Immature natural killer cell (primary cell): ENCODE data around the gene MAP3K2. TPM values are rescaled to one million over a fixed set of nuclear protein-coding genes. Genes with fewer than 3 reads are reported as not detected.

Experiments
- DNase-seq, 3 donors: peaks; one replicate each; pipeline ENCODE4 v3.0.0; 2022; ENCODE audit warnings: mixed read lengths in 1 of 3
- H3K27ac Mint-ChIP-seq, 6 donors: one replicate each; pipeline ENCODE4 v1.8.0; 2020; ENCODE audit warnings: mixed read lengths in 6 of 6, mild to moderate bottlenecking in 5 of 6, inconsistent platforms in 4 of 6, moderate library complexity in 3 of 6
- H3K27me3 Mint-ChIP-seq, 3 donors: one replicate each; pipeline ENCODE4 v1.8.0; 2020 to 2021; ENCODE audit warnings: low read depth in 3 of 3, mild to moderate bottlenecking in 3 of 3, mixed read lengths in 3 of 3, moderate library complexity in 3 of 3, inconsistent platforms in 1 of 3
- H3K36me3 Mint-ChIP-seq, 3 donors: one replicate each; pipeline ENCODE4 v1.8.0; 2020; ENCODE audit warnings: mixed read lengths in 3 of 3, inconsistent platforms in 2 of 3, mild to moderate bottlenecking in 2 of 3
- H3K4me1 Mint-ChIP-seq, 2 donors: one replicate each; pipeline ENCODE4 v1.8.0; 2020; ENCODE audit warnings: inconsistent platforms in 2 of 2, mild to moderate bottlenecking in 2 of 2, mixed read lengths in 2 of 2, moderate library complexity in 1 of 2
- H3K4me3 Mint-ChIP-seq, 5 donors: one replicate each; pipeline ENCODE4 v1.8.0; 2020; ENCODE audit warnings: mild to moderate bottlenecking in 5 of 5, mixed read lengths in 5 of 5, inconsistent platforms in 3 of 5, moderate library complexity in 3 of 5
- H3K9me3 Mint-ChIP-seq, 6 donors: one replicate each; pipeline ENCODE4 v1.8.0; 2020; ENCODE audit warnings: mild to moderate bottlenecking in 6 of 6, mixed read lengths in 6 of 6, inconsistent platforms in 4 of 6, moderate library complexity in 3 of 6
- polyA plus RNA-seq, 3 donors: library from polyadenylated mRNA; unstranded; fragments of 300-500 nt; fragmentation: Illumina TruSeq; gene quantifications; one replicate each; pipeline ENCODE4 v1.2.3, GENCODE V29; 2021

The MAP3K2 gene
- polyA plus RNA-seq, 3 donors from 2014 or later: 37.4 to 55.9 (median 41.4) TPM

GRCh38 chr2:127254386-127254981 is 133.3 kb downstream of the MAP3K2 start:
- H3K4me3 Mint-ChIP-seq: no peak overlapping the region
- no peak overlapping the region for H3K27ac Mint-ChIP-seq
- peaks cover 0 to 3% (median 0%) of the 10 kb centered on the region in 3 donors for H3K27me3 Mint-ChIP-seq
- peaks cover 12 to 48% (median 35%) of the 10 kb centered on the region in 3 donors for H3K36me3 Mint-ChIP-seq
- H3K9me3 Mint-ChIP-seq: no peaks in the 10 kb centered on the region
- no peaks in the 10 kb centered on the region for H3K4me1 Mint-ChIP-seq
- DNase-seq: no peak

Other genes with a start within 250 kb of the MAP3K2 start
- gene CYP27C1, start 167.7 kb downstream of the MAP3K2 start, polyA plus RNA-seq: not detected
- 10 to 100 TPM; 20.1 to 43.1 (median 21.5) TPM for gene ERCC3, start 93.8 kb downstream of the MAP3K2 start, polyA plus RNA-seq
- 1 to 10 TPM in 1 of 3 donors, under 1 TPM in 1, not detected in 1; 0.87 to 1.7 TPM for gene PROC, start 30.5 kb upstream of the MAP3K2 start, polyA plus RNA-seq
- 10 to 100 TPM in 2 of 3 donors, 1 to 10 TPM in 1; 3.8 to 32.2 (median 13.1) TPM for gene IWS1, start 138.5 kb upstream of the MAP3K2 start, polyA plus RNA-seq
- gene MYO7B, start 147.7 kb upstream of the MAP3K2 start, polyA plus RNA-seq: under 1 TPM in 1 of 3 donors, not detected in 2; 0.37 TPM